H1 (cell line): Measurements from ENCODE around the gene MBP. TPM values are rescaled to one million over a fixed set of nuclear protein-coding genes. Genes with fewer than 3 reads are reported as not detected.

Experiments
- EZH2 ChIP-seq: fragments of 200-600 bp; sonication (generic); IDR thresholded peaks from 2 replicates; pipeline ENCODE4 v1.7.1; 2012; ENCODE audit warnings: low read depth, mild to moderate bottlenecking, moderate library complexity, low read length, inconsistent platforms; ENCODE audit not compliant: severe bottlenecking
- POLR2AphosphoS5 ChIP-seq: IDR thresholded peaks from 2 replicates; pipeline ENCODE4 v1.6.1; 2011; ENCODE audit warnings: low read depth, low read length
- RAD21 ChIP-seq, 2 experiments: IDR thresholded peaks in 1 of 2; conservative IDR thresholded peaks in 1 of 2; 2 replicates each; pipeline ENCODE4 v1.6.1; 2011; ENCODE audit warnings: low read depth in 2 of 2, low read length in 2 of 2, improper control_type of control experiment in 1 of 2, inconsistent platforms in 1 of 2, mild to moderate bottlenecking in 1 of 2, moderate library complexity in 1 of 2
- SP4 ChIP-seq: IDR thresholded peaks from 2 replicates; pipeline ENCODE4 v1.6.1; 2012; ENCODE audit warnings: low read length, inconsistent platforms
- SRF ChIP-seq: IDR thresholded peaks from 2 replicates; pipeline ENCODE4 v1.6.1; 2011; ENCODE audit warnings: mild to moderate bottlenecking, low read depth, low read length, moderate library complexity
- polyA plus RNA-seq, 7 experiments: library from polyadenylated mRNA; depleted of rRNA in 3 of 7; stranded (reverse) in 5 of 7; unstranded in 2 of 7; fragments of >200 nt in 5 of 7; fragments of 200-250 nt in 2 of 7; gene quantifications; 1 replicate in 5 of 7; 2 replicates in 1 of 7; 4 replicates in 1 of 7; pipeline versions ENCODE4 v1.2.1 to v1.2.3, GENCODE V29; 2011 to 2013; ENCODE audit warnings: missing spikeins in 2 of 7, mixed read lengths in 2 of 7
- total RNA-seq: library from RNA; stranded (reverse); fragmentation: NEBNext Ultra II Directional; extraction: Animal tissue kit (Norgen Biotek cat#: 25700); gene quantifications from 2 replicates; pipeline ENCODE4 v1.2.1, GENCODE V29; 2021

The MBP gene
- total and polyA plus RNA-seq, 2 of the 8 experiments (the other 6 are each of a cell fraction or from before 2014, with no cell fraction given): 7.7 to 19.2 TPM

DNA sequence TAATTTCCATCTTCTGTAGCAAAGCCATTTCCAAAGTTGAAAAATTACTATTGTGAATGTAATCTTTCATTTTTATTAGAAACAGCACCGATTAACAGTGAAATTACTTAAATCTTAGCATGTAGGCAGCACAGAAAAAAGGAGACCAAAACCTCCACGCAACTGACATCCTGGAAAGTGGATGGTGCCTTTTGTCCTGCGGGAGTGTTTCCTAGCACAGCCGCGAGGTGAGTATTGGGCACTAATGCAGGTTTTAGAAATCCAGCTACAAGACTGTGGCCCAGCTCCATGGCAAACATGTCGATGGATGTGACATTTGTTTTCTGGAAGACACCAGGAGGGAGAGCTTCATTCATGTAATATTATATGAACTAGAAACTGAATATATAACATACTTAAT is 86.9 kb downstream of the MBP start (continued):
- no peak for TF ChIP-seq RAD21 (IDR thresholded peaks at IDR 0.05 in 1 of 2, conservative IDR thresholded peaks at IDR 0.05 in 1 of 2; ENCODE audit: low read depth in 2 of 2, low read length in 2 of 2)
- TF ChIP-seq POLR2AphosphoS5: no peak
- TF ChIP-seq EZH2: no peak
- no peak for TF ChIP-seq SP4
- no peak for TF ChIP-seq SRF
